Fibroblast of the aortic adventitia (primary cell): ENCODE measurements around the gene PCLO. TPM values are rescaled to one million over a fixed set of nuclear protein-coding genes. Genes with fewer than 3 reads are reported as not detected.

Experiments used
- DNase-seq: peaks from one replicate; pipeline ENCODE4 v3.0.0-alpha.2; 2010; ENCODE audit warnings: low read depth
- H3K4me3 ChIP-seq: 2 replicates; pipeline ENCODE4 v1.5.1; 2011; ENCODE audit warnings: low read depth, mild to moderate bottlenecking, control low read depth, low read length, moderate library complexity
- total RNA-seq: library from RNA; depleted of rRNA; stranded (reverse); fragments of >200 nt; gene quantifications from 2 replicates; pipeline ENCODE4 v1.2.3, GENCODE V29; 2012; ENCODE audit warnings: low replicate concordance
- TF ChIP-seq, protein P1 (sequence below): IDR thresholded peaks from 2 replicates; pipeline ENCODE4 v1.5.1; 2011; ENCODE audit warnings: mild to moderate bottlenecking, low read length, control low read depth, inconsistent platforms; ENCODE audit not compliant: insufficient read depth

PCLO gene
- total RNA-seq, 1 donor = 0.36 TPM

DNA sequence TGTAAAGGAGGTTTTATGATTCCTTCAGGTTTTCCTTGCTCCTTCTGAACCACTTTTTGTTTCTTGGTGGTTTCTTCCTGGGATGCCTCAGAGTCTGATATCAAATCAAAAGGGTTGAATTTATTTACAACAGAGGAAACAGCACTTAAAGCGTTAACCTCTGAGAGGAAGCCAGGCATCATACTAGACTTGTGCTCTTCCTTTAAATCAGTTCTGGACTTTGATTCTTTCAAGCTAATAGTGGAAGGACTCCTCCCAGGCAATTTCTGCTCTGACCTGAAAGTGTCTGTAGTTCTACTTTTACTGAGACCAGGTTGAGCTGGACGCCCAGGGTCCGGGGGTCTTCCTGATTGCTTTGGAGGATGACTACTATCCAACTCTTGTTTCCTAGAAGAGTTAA is 6.7 kb downstream of the PCLO start:
- H3K4me3 ChIP-seq = no peak overlapping the region
- no peak for DNase-seq
- TF ChIP-seq, protein P1, sequence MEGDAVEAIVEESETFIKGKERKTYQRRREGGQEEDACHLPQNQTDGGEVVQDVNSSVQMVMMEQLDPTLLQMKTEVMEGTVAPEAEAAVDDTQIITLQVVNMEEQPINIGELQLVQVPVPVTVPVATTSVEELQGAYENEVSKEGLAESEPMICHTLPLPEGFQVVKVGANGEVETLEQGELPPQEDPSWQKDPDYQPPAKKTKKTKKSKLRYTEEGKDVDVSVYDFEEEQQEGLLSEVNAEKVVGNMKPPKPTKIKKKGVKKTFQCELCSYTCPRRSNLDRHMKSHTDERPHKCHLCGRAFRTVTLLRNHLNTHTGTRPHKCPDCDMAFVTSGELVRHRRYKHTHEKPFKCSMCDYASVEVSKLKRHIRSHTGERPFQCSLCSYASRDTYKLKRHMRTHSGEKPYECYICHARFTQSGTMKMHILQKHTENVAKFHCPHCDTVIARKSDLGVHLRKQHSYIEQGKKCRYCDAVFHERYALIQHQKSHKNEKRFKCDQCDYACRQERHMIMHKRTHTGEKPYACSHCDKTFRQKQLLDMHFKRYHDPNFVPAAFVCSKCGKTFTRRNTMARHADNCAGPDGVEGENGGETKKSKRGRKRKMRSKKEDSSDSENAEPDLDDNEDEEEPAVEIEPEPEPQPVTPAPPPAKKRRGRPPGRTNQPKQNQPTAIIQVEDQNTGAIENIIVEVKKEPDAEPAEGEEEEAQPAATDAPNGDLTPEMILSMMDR = no peak

DNA sequence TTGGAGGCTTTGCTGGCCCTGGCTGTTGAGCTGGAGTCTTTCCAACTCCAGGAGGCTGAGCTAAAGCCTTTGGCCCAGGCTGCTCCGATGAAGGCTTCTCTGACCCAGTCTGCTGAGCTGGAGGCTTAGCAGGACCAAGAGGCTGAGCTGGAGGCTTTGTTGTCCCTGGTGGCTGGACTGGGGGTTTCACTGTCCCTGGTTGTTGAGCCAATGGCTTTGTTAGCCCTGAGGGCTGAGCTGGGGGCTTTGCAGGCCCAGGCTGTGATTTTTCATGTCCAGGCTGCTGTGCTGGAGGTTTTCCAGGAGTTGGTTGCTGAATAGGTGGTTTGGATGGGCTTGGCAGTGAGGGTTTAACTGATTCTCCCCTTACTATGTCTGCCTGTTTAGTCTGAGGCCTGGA is 7.3 kb downstream of the PCLO start:
- no peak for DNase-seq
- TF ChIP-seq, protein P1 = no peak

DNA sequence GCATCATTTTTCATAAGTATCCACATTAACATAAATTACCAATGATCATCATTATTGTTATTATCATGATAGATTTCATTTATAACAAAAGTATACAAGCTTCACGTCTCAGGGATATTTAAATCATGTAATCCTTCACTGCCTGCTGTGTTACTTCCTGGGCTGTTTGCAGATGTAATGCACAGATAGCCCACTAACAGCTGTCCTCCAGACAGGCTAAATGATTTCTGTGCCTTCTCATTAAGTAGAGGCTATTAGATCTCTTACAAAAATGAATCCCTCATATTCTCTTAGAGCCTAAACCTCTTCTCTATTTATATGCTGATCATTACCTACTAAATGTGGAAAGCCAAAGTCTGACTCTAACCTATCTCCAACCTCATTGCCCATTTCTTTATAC is 9.3 kb downstream of the PCLO start:
- TF ChIP-seq, protein P1 = no peak
- DNase-seq = no peak
- no peak overlapping the region for H3K4me3 ChIP-seq

More for the DNA sequence above, 7.3 kb downstream of the PCLO start:
- no peak overlapping the region for H3K4me3 ChIP-seq

DNA sequence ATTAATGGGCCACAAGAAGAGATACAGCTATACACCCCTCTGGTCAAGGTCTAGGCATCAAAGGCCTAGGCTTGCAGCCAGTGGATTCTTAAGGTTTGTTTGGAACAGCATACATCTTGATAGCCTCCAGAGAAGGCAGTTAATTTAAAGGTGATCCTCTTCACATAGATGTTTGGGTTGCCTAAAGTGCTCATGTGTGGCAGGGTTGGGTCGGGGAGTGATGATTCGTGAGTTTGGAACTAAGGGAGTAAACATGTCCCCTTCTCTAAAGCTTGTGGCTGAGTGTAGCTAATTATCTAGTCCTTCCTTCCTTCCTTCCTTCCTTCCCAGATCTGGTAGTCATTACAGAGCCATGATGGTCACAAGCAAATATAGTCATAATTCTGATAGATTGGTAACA is 12.4 kb downstream of the PCLO start:
- TF ChIP-seq, protein P1 = no peak
- no peak overlapping the region for H3K4me3 ChIP-seq
- no peak for DNase-seq

DNA sequence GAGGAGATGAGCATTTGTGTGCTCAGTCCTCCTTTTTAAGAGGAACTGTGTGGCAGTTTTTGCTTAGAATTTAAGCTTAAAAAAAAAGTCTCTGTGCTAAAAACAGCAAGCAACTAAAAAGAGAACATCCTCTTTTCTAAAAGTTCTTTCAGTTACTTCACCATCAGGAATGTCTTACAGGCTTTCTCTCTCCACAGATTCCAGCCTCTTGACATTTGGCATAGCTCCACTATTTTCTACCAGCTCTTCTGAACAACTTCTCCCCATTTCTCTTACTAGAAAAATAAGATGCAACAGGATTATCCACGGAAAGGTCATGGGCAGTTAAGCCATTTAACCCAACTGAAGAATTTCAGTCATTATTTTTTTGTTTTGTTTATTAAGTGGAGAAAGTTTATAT is 13.2 kb downstream of the PCLO start:
- DNase-seq = peak; percentile 6
- no peak overlapping the region for H3K4me3 ChIP-seq
- TF ChIP-seq, protein P1 = no peak

DNA sequence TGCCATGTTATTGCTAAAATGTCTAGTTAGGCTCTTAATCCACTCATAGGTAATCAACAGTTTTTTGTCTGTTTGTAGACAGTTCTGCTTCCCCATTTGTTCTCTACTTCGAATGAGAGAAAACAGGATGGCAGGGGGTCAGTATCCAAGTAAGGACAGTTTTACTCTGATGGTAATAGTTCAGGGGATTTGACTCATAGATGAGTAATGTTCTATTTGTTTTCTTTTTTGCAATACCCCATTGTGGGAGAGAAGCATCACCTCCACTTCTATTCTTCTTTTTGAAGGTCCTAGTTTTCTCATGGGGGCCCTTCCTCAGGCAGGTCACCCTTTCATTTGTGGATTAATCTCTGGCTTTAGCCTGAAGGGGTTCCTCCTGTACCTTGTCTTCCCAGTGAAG is 13.9 kb downstream of the PCLO start:
- no peak overlapping the region for H3K4me3 ChIP-seq
- peak; percentile 1 for DNase-seq
- TF ChIP-seq, protein P1 = no peak

DNA sequence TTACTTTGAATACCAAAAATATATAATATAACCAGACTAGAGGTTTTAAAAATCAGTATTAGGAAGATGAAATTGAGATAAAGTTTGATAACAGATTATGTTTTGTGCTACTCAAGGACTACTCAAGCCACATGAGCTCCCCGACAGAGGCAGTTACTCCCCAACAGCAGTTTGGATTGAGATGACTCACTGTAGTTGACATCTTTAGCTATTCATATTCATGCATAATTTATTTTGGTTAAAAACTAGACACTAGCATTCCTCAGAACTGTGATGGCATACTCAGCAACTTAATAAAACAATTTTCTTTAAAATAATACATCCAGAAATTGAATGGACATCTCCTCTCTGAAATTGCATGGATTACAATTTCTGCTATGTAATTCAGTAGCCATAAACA is 19.6 kb downstream of the PCLO start:
- DNase-seq = no peak
- no peak overlapping the region for H3K4me3 ChIP-seq
- TF ChIP-seq, protein P1 = no peak
